CD8-positive, alpha-beta memory T cell (primary cell): ENCODE measurements around the gene TSPAN7. TPM values are rescaled to one million over a fixed set of nuclear protein-coding genes. Genes with fewer than 3 reads are reported as not detected.
A peak's percentile ranks its signal among the peaks of the same experiment; 100 is the strongest.

Experiments
- CTCF ChIA-PET: fragments of 350-600 bp; sonication (Branson Sonifier 250); formaldehyde crosslinking; loops from one replicate; lab custom pipeline; 2021; ENCODE audit warnings: antibody characterized with exemption; lab: Charles Lee
- POLR2A ChIA-PET: fragments of 350-600 bp; sonication (Branson Sonifier 250); formaldehyde crosslinking; loops from one replicate; lab custom pipeline; 2021; ENCODE audit warnings: antibody characterized with exemption; lab: Charles Lee
- DNase-seq, 5 donors: peaks; one replicate each; pipeline versions ENCODE4 v3.0.0 to v3.0.0-alpha.2; 2020 to 2022; ENCODE audit warnings: mixed read lengths in 1 of 5
- H3K27ac ChIP-seq: one replicate; pipeline ENCODE4 v1.7.0; 2013; ENCODE audit warnings: low read depth, mild to moderate bottlenecking, low read length, moderate library complexity
- H3K27me3 ChIP-seq: 2 replicates; pipeline ENCODE4 v1.7.0; 2013; ENCODE audit warnings: low read length, mild to moderate bottlenecking; ENCODE audit not compliant: insufficient read depth, poor library complexity, severe bottlenecking
- H3K36me3 ChIP-seq: 2 replicates; pipeline ENCODE4 v1.7.0; 2013; ENCODE audit warnings: mild to moderate bottlenecking, low read length, moderate library complexity; ENCODE audit not compliant: insufficient read depth
- H3K4me1 ChIP-seq: 2 replicates; pipeline ENCODE4 v1.7.0; 2013; ENCODE audit warnings: mild to moderate bottlenecking, low read length, moderate library complexity; ENCODE audit not compliant: insufficient read depth
- H3K4me3 ChIP-seq: 2 replicates; pipeline ENCODE4 v1.7.0; 2013; ENCODE audit warnings: mild to moderate bottlenecking, low read length
- H3K9me3 ChIP-seq: 2 replicates; pipeline ENCODE4 v1.7.0; 2013; ENCODE audit warnings: mild to moderate bottlenecking, low read length
- H3K27ac Mint-ChIP-seq, 8 donors: one replicate each; pipeline ENCODE4 v1.8.0; 2020 to 2021; ENCODE audit warnings: mixed read lengths in 8 of 8, mild to moderate bottlenecking in 6 of 8, inconsistent platforms in 3 of 8, moderate library complexity in 3 of 8
- H3K27me3 Mint-ChIP-seq, 2 donors: one replicate each; pipeline ENCODE4 v1.8.0; 2020 to 2021; ENCODE audit warnings: mixed read lengths in 2 of 2, mild to moderate bottlenecking in 1 of 2, moderate library complexity in 1 of 2
- H3K36me3 Mint-ChIP-seq, 3 donors: one replicate each; pipeline ENCODE4 v1.8.0; 2020 to 2021; ENCODE audit warnings: mixed read lengths in 3 of 3, inconsistent platforms in 1 of 3, mild to moderate bottlenecking in 1 of 3
- H3K4me1 Mint-ChIP-seq, 3 donors: one replicate each; pipeline ENCODE4 v1.8.0; 2020 to 2021; ENCODE audit warnings: mixed read lengths in 3 of 3, inconsistent platforms in 1 of 3, mild to moderate bottlenecking in 1 of 3
- H3K4me3 Mint-ChIP-seq, 7 donors: one replicate each; pipeline ENCODE4 v1.8.0; 2020 to 2021; ENCODE audit warnings: mixed read lengths in 7 of 7, mild to moderate bottlenecking in 6 of 7, moderate library complexity in 4 of 7, inconsistent platforms in 2 of 7
- H3K9me3 Mint-ChIP-seq, 5 donors: one replicate each; pipeline ENCODE4 v1.8.0; 2020 to 2022; ENCODE audit warnings: mixed read lengths in 5 of 5, mild to moderate bottlenecking in 3 of 5, moderate library complexity in 2 of 5, inconsistent platforms in 1 of 5
- polyA plus RNA-seq: library from polyadenylated mRNA; unstranded; fragments of 300-500 nt; fragmentation: Illumina TruSeq; gene quantifications from one replicate; pipeline ENCODE4 v1.2.3, GENCODE V29; 2021
- total RNA-seq, 2 experiments: library from RNA; stranded (reverse); gene quantifications; one replicate each; pipeline ENCODE4 v1.2.3, GENCODE V29; 2021

Gene TSPAN7
- total and polyA plus RNA-seq, 3 experiments from 2014 or later, result 0.18 to 0.22 TPM; not detected in 1

DNA sequence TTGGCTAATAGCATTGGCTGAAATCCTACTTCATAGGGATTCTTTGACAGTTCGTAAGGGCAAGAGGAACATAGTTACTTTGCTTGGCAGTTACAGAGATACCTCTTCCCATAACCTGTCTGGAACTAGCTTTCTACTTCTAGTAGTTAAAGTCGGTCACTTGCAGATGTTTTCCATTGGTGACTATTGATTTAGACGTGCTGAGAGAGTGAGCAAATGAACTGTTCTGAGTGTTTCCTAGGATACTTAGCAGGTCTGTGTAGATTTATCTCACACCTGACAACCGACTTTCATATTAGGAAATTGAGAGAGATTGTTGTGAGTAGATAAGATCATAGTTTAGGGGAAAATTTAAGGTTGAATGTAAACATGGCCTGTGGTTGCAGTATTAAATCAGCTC, 116.8 kb downstream of the TSPAN7 start:
- Histone ChIP-seq H3K36me3 (no peaks in the 10 kb centered on the region), H3K4me1 (no peaks in the 10 kb centered on the region), H3K27me3 (no peaks in the 10 kb centered on the region), H3K4me3 (no peak overlapping the region), H3K27ac (no peak overlapping the region), H3K9me3 (no peaks in the 10 kb centered on the region)
- Mint-ChIP-seq H3K9me3 (no peaks in the 10 kb centered on the region), H3K27ac (no peak overlapping the region), H3K4me1 (no peaks in the 10 kb centered on the region), H3K36me3 (no peaks in the 10 kb centered on the region), H3K4me3 (no peak overlapping the region), H3K27me3 (peaks cover 8 to 19% of the 10 kb centered on the region in 2 donors)
- ChIA-PET CTCF (no interaction called here), POLR2A (no interaction called here)
- no peak for DNase-seq

DNA sequence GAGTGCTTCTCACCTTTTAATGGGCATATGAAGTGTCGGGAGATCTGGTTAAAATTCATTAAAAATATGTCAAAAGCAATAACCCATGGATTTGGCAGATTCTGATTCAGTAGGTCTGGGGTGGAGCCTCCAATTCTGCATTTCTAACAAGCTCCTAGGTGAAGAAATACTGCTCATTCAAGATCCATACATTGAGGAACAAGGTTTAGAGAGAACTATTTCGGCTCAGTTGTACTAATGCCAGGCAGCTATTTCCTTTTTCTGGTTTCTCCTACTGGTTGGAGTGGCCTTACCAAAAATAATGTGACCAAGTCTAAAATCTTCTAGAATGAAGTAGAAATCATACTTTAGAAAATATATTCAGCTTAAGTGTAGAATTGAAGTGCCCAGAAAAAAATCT, 117.5 kb downstream of the TSPAN7 start:
- H3K4me1 Mint-ChIP-seq, result no peaks in the 10 kb centered on the region
- no peak overlapping the region for H3K27ac Mint-ChIP-seq
- no peak overlapping the region for H3K4me3 ChIP-seq
- ChIA-PET CTCF (interaction anchor here (0.5 kb wide), 1 partner anchor 1103 kb away, joined by 3 read pairs; no protein-coding TSS in a partner anchor), POLR2A (no interaction called here)
- H3K4me1 ChIP-seq, result no peaks in the 10 kb centered on the region
- no peak overlapping the region for H3K4me3 Mint-ChIP-seq
- no peaks in the 10 kb centered on the region for H3K36me3 ChIP-seq
- peaks cover 8 to 19% of the 10 kb centered on the region in 2 donors for H3K27me3 Mint-ChIP-seq
- no peaks in the 10 kb centered on the region for H3K36me3 Mint-ChIP-seq
- no peak for DNase-seq
- no peaks in the 10 kb centered on the region for H3K9me3 Mint-ChIP-seq
- no peak overlapping the region for H3K27ac ChIP-seq
- H3K9me3 ChIP-seq, result no peaks in the 10 kb centered on the region
- no peaks in the 10 kb centered on the region for H3K27me3 ChIP-seq

DNA sequence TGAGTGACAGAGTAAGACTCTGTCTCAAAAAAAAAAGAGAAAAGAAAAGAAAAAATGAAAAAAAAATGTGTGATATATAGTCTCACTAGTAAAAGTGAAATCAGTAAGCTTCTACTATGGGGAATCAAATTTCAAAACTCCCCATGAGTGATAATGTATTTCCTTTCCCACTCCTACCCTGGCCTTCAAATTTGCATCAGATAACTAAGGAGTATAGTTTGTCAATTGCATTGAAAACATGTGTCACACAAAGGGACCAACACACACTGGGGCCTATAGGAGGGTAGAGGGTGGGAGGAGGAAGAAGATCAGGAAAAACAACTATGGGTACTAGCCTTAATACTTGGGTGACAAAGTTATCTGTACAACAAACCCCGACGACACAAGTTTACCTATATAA, 118.4 kb downstream of the TSPAN7 start:
- H3K27me3 Mint-ChIP-seq, result peaks cover 9 to 15% of the 10 kb centered on the region in 2 donors
- POLR2A ChIA-PET, result no interaction called here
- CTCF ChIA-PET, result interaction anchor here (0.5 kb wide), 1 partner anchor 1102 kb away, joined by 3 read pairs; no protein-coding TSS in a partner anchor
- Histone ChIP-seq H3K36me3 (no peaks in the 10 kb centered on the region), H3K4me1 (no peaks in the 10 kb centered on the region), H3K27ac (no peak overlapping the region), H3K27me3 (no peaks in the 10 kb centered on the region), H3K4me3 (no peak overlapping the region), H3K9me3 (no peaks in the 10 kb centered on the region)
- no peak overlapping the region for H3K27ac Mint-ChIP-seq
- no peaks in the 10 kb centered on the region for H3K9me3 Mint-ChIP-seq
- no peak for DNase-seq
- H3K4me3 Mint-ChIP-seq, result no peak overlapping the region
- no peaks in the 10 kb centered on the region for H3K36me3 Mint-ChIP-seq
- H3K4me1 Mint-ChIP-seq, result no peaks in the 10 kb centered on the region

DNA sequence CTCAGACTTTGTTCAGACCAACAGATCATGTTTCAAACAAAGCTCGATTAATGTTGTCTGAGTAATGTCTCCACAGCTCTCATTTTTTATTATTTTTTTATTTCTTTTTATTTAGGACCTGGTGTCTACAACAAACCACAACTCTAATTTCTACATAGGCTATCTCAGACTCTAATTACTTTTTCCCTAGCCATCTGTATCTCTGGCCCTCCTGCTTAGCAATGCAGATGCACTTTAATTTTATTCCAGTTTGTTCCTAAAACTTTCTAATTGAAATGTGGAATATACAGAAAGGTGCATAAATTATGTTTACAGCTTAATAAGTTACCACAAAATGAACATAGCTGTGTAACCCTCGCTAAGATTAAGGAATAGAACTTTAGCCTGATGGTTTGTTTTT, 120.8 kb downstream of the TSPAN7 start:
- Mint-ChIP-seq H3K9me3 (no peaks in the 10 kb centered on the region), H3K27me3 (peaks cover 11 to 15% of the 10 kb centered on the region in 2 donors), H3K4me3 (no peak overlapping the region), H3K27ac (no peak overlapping the region), H3K36me3 (no peaks in the 10 kb centered on the region), H3K4me1 (no peaks in the 10 kb centered on the region)
- no peak for DNase-seq
- Histone ChIP-seq H3K27me3 (no peaks in the 10 kb centered on the region), H3K4me1 (no peaks in the 10 kb centered on the region), H3K9me3 (no peaks in the 10 kb centered on the region), H3K4me3 (no peak overlapping the region), H3K36me3 (no peaks in the 10 kb centered on the region), H3K27ac (no peak overlapping the region)
- CTCF ChIA-PET, result no interaction called here
- POLR2A ChIA-PET, result no interaction called here

DNA sequence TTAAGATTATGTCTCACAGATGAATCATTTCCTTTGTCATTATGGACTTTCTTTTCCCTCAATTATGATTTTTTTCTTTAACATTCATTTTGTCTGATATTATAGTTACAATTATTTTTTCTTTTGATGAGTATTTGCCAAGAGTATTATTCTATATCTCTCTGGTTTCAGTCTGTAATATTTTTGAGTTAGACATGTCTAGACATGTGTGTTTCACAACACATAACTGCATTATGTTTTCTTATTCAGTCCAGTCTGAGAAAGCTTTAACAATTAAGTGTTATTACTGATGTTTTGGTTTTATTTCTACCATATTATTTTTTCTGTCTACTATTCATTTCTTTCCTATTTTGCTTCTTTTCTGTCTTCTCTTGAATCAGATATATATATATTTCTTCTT, 131.6 kb downstream of the TSPAN7 start:
- Mint-ChIP-seq H3K4me1 (no peaks in the 10 kb centered on the region), H3K27ac (no peak overlapping the region), H3K4me3 (no peak overlapping the region), H3K36me3 (no peaks in the 10 kb centered on the region), H3K27me3 (peaks cover 8 to 10% of the 10 kb centered on the region in 2 donors), H3K9me3 (no peaks in the 10 kb centered on the region)
- no peaks in the 10 kb centered on the region for H3K4me1 ChIP-seq
- H3K9me3 ChIP-seq, result no peaks in the 10 kb centered on the region
- no peak overlapping the region for H3K4me3 ChIP-seq
- no peak overlapping the region for H3K27ac ChIP-seq
- POLR2A ChIA-PET, result no interaction called here
- H3K36me3 ChIP-seq, result no peaks in the 10 kb centered on the region
- no peaks in the 10 kb centered on the region for H3K27me3 ChIP-seq
- DNase-seq, result no peak
- CTCF ChIA-PET, result no interaction called here

DNA sequence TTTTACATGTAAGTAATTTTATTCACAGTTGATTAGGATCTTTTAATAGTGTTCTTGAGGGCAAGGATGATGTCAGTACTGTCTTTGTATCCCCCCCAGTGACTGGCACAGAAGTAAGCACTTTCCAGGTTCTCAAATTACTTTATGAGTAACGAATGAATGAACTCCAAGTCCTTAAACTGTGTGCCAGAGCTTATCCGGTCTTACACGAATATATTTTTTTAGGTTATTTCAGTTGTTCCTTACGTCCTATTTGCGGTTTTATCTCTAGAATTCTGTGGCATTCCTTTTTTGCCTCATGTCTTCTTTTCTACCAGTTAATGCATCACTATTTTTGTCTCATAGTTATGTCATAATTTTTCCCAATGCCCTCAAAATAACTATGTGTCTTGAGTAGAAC, 133.1 kb downstream of the TSPAN7 start:
- DNase-seq, result no peak
- no peaks in the 10 kb centered on the region for H3K36me3 Mint-ChIP-seq
- POLR2A ChIA-PET, result no interaction called here

DNA sequence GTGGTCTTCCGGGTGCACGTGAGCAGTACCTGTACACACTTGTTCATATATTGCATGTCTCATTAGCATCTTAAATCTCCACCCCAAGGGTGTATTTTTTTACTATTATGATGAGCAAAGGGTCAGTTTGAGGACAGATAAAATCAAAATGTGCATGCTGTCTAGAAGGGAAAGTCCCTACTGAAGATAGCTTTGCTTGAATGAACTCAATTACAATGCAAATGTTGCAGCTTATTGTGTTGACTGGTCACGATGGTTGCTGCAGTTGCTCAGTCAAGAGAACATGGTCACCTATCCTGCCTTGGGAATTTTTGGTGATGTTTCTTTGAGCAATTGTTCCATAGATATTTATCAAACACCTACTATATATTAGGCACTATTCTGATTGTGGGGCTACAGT, 136.1 kb downstream of the TSPAN7 start:
- DNase-seq, result no peak
- Mint-ChIP-seq H3K27me3 (peaks cover 6 to 10% of the 10 kb centered on the region in 2 donors), H3K4me1 (no peaks in the 10 kb centered on the region), H3K4me3 (no peak overlapping the region), H3K36me3 (no peaks in the 10 kb centered on the region), H3K9me3 (no peaks in the 10 kb centered on the region), H3K27ac (no peak overlapping the region)
- Histone ChIP-seq H3K4me3 (no peak overlapping the region), H3K27ac (no peak overlapping the region), H3K4me1 (no peaks in the 10 kb centered on the region), H3K27me3 (no peaks in the 10 kb centered on the region), H3K36me3 (no peaks in the 10 kb centered on the region), H3K9me3 (no peaks in the 10 kb centered on the region)
- POLR2A ChIA-PET, result no interaction called here
- CTCF ChIA-PET, result no interaction called here

More for the DNA sequence above, 133.1 kb downstream of the TSPAN7 start:
- no peaks in the 10 kb centered on the region for H3K4me1 Mint-ChIP-seq
- CTCF ChIA-PET, result no interaction called here
- no peaks in the 10 kb centered on the region for H3K9me3 Mint-ChIP-seq
- H3K36me3 ChIP-seq, result no peaks in the 10 kb centered on the region
- H3K27ac ChIP-seq, result no peak overlapping the region
- H3K4me3 ChIP-seq, result no peak overlapping the region
- no peak overlapping the region for H3K4me3 Mint-ChIP-seq
- H3K27me3 Mint-ChIP-seq, result peaks cover 8 to 10% of the 10 kb centered on the region in 2 donors
- H3K4me1 ChIP-seq, result no peaks in the 10 kb centered on the region
- no peak overlapping the region for H3K27ac Mint-ChIP-seq
- no peaks in the 10 kb centered on the region for H3K27me3 ChIP-seq
- H3K9me3 ChIP-seq, result no peaks in the 10 kb centered on the region

DNA sequence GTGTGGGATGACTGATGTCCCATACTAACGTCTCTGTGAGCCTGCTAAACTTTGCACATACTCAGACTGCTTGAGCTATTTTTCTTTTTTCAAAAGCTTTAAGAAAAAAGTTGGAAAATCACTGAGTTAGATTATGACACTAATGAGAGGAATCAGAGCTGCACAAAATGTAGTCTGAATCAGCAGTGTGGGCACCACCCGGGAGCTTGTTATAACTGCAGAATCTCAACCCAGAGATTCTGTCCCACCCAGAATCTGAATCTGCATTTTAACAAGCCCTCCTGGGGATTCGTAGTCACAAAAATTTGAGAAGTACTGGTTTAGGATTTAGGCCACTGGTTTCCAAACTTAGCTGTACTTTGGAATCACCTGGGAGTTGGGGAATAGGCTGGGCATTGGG, 137.8 kb downstream of the TSPAN7 start:
- H3K27ac ChIP-seq, result no peak overlapping the region
- POLR2A ChIA-PET, result no interaction called here
- H3K9me3 ChIP-seq, result no peaks in the 10 kb centered on the region
- no peak for DNase-seq
- Mint-ChIP-seq H3K4me3 (no peak overlapping the region), H3K27me3 (peaks cover 5 to 6% of the 10 kb centered on the region in 2 donors), H3K36me3 (no peaks in the 10 kb centered on the region), H3K27ac (no peak overlapping the region), H3K4me1 (no peaks in the 10 kb centered on the region), H3K9me3 (no peaks in the 10 kb centered on the region)
- no peaks in the 10 kb centered on the region for H3K27me3 ChIP-seq
- CTCF ChIA-PET, result no interaction called here
- no peak overlapping the region for H3K4me3 ChIP-seq
- H3K36me3 ChIP-seq, result no peaks in the 10 kb centered on the region
- no peaks in the 10 kb centered on the region for H3K4me1 ChIP-seq

DNA sequence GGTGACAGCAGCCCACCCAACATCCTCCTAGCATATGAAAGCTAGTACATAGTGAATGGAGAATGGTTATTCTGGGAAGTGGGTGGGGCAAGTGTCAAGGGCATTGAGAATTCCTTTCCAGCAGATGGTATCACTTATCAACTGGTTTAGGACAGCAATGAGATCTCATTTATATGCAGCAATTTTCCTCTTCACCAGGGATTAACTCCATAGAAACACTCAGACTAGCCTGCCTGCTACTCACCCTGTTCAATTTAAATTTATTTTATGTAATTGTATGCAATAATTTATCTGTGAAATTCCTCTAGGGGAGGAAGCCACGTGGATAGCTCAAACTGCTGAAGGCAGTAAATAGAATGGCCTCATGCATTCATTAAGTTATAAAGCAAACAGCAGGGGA, 138.4 kb downstream of the TSPAN7 start:
- Histone ChIP-seq H3K9me3 (no peaks in the 10 kb centered on the region), H3K27ac (no peak overlapping the region), H3K4me1 (no peaks in the 10 kb centered on the region), H3K27me3 (no peaks in the 10 kb centered on the region), H3K36me3 (no peaks in the 10 kb centered on the region), H3K4me3 (no peak overlapping the region)
- Mint-ChIP-seq H3K9me3 (no peaks in the 10 kb centered on the region), H3K27ac (peak overlapping the region in 1 of 8 donors; percentile 34), H3K4me1 (no peaks in the 10 kb centered on the region), H3K27me3 (peaks cover 5 to 6% of the 10 kb centered on the region in 2 donors), H3K36me3 (no peaks in the 10 kb centered on the region), H3K4me3 (no peak overlapping the region)
- ChIA-PET CTCF (no interaction called here), POLR2A (no interaction called here)
- DNase-seq, result no peak
